NB4 (cell line): ENCODE data around the gene CRTC1.

Experiments used
- MYC ChIP-seq: IDR thresholded peaks from 2 replicates; pipeline ENCODE4 v1.6.1; 2011; ENCODE audit warnings: low read depth, low read length
- POLR2A ChIP-seq: IDR thresholded peaks from 2 replicates; pipeline ENCODE4 v1.6.1; 2011; ENCODE audit warnings: mild to moderate bottlenecking; ENCODE audit not compliant: insufficient read length; ENCODE audit errors: extremely low read depth
- TF ChIP-seq, protein P1 (sequence below): IDR thresholded peaks from one replicate; pipeline ENCODE4 v1.5.1; 2012; ENCODE audit warnings: low read depth, low read length
- TF ChIP-seq, protein P2 (sequence below): IDR thresholded peaks from 2 replicates; pipeline ENCODE4 v1.6.1; 2011; ENCODE audit warnings: low read depth, low read length

DNA sequence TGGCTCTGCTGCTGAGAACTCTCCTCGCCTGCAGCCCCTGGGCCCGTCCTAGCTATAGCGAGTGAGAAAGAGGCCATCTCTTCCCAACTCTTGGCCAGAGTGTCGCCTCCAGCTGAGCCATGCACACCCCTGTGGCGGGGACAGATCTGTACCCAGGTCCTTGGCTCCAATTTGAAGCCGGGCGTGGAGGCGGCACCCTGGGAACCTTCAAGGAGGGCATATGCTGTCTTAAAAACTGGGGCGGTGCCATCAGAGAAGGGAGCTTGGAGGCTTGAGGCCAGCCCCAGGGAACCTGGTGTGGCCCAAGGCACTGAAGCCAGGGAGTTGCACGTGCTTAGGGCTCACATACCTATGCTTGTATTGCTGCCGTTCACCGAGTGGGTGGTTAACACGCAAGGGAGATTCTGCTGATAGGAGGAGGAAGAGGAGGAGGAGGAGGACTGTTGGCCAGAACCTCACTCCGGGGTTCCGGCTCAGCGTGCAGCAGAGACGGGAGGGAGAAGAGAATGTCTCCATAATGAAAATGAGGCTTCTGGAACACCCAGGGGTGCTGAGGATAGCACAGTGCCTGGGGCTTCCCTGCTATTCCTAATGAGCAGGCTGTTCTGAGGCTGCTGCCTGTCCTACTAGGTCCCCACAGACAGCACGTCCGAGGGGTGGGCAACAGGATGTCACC is 67.0 kb downstream of the CRTC1 start:
- TF ChIP-seq, protein P1, sequence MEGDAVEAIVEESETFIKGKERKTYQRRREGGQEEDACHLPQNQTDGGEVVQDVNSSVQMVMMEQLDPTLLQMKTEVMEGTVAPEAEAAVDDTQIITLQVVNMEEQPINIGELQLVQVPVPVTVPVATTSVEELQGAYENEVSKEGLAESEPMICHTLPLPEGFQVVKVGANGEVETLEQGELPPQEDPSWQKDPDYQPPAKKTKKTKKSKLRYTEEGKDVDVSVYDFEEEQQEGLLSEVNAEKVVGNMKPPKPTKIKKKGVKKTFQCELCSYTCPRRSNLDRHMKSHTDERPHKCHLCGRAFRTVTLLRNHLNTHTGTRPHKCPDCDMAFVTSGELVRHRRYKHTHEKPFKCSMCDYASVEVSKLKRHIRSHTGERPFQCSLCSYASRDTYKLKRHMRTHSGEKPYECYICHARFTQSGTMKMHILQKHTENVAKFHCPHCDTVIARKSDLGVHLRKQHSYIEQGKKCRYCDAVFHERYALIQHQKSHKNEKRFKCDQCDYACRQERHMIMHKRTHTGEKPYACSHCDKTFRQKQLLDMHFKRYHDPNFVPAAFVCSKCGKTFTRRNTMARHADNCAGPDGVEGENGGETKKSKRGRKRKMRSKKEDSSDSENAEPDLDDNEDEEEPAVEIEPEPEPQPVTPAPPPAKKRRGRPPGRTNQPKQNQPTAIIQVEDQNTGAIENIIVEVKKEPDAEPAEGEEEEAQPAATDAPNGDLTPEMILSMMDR: no peak
- TF ChIP-seq MYC (no peak), POLR2A (no peak)
- TF ChIP-seq, protein P2, sequence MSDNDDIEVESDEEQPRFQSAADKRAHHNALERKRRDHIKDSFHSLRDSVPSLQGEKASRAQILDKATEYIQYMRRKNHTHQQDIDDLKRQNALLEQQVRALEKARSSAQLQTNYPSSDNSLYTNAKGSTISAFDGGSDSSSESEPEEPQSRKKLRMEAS: no peak
